ENCODE results near the gene CLVS2.

DNA sequence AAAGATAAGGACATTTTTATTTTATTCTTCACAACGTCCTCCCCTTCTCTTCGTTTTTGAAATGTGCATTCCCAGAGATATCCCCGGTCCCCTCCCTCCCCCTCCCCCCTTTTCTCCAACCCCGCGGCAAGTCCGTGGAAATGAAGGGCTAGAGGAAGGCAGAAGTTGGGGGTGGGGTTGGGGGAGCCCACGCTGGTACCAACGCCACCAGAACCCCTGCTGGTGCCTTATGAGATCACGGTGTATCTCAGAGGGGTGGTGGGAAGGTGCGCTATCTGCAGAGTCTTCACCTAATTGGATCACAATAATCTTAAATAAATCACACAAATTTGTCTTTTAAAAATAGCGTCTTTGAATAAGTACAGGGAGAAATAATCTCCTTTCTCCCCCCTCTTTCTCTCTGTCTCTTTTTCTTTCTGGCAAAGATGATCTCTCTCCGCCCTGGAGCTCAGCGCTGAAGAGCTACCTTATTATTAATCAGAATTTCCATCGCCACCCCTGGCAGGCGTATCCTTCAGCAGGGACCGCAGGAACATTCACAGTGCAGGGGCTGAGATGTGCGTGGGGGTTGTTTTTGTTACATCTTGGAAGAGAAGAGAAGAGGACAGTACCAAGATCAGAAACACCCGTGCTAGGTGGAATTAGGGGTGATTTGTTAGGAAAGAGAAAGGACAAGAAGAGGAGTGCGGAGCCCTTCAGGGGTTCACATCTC is 915 bp downstream of the CLVS2 start:
- TF ChIP-seq, protein P1, sequence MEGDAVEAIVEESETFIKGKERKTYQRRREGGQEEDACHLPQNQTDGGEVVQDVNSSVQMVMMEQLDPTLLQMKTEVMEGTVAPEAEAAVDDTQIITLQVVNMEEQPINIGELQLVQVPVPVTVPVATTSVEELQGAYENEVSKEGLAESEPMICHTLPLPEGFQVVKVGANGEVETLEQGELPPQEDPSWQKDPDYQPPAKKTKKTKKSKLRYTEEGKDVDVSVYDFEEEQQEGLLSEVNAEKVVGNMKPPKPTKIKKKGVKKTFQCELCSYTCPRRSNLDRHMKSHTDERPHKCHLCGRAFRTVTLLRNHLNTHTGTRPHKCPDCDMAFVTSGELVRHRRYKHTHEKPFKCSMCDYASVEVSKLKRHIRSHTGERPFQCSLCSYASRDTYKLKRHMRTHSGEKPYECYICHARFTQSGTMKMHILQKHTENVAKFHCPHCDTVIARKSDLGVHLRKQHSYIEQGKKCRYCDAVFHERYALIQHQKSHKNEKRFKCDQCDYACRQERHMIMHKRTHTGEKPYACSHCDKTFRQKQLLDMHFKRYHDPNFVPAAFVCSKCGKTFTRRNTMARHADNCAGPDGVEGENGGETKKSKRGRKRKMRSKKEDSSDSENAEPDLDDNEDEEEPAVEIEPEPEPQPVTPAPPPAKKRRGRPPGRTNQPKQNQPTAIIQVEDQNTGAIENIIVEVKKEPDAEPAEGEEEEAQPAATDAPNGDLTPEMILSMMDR (IDR thresholded peaks at IDR 0.05) = no peak
- TF ChIP-seq POLR2A (IDR thresholded peaks at IDR 0.05) = no peak

All from Peyer's patch (tissue), 4 donors.